HEK293 (cell line): ENCODE data around the gene ABCC10.

Source experiments
- CTCF ChIA-PET: fragments of 350-600 bp; formaldehyde crosslinking; extraction: SDS; loops from one replicate; lab custom pipeline; 2021; ENCODE audit warnings: antibody characterized with exemption; lab: Yijun Ruan, JAX
- POLR2A ChIA-PET: fragments of 300-600 bp; formaldehyde crosslinking; extraction: SDS; loops from one replicate; lab custom pipeline; 2020; ENCODE audit warnings: antibody characterized with exemption, inconsistent platforms; lab: Yijun Ruan, JAX
- H3K27ac ChIP-seq: fragments of 200-500 bp; sonication (Bioruptor generic); 2 replicates; pipeline ENCODE4 v1.5.1; 2014; ENCODE audit warnings: low read depth, low read length, control low read depth, inconsistent platforms; ENCODE audit errors: extremely low read depth
- H3K36me3 ChIP-seq, 2 experiments: fragments of 200-500 bp in 1 of 2; sonication (Bioruptor generic) in 1 of 2; 1 replicate in 1 of 2; 2 replicates in 1 of 2; pipeline ENCODE4 v1.5.1; 2014 to 2017; ENCODE audit warnings: inconsistent platforms in 2 of 2, low read length in 2 of 2; ENCODE audit not compliant: control insufficient read depth in 2 of 2, insufficient read depth in 1 of 2
- H3K4me1 ChIP-seq: fragments of 200-500 bp; sonication (Bioruptor generic); 2 replicates; pipeline ENCODE4 v1.5.1; 2014; ENCODE audit warnings: mild to moderate bottlenecking, low read length, inconsistent platforms; ENCODE audit not compliant: control insufficient read depth, insufficient read depth
- H3K4me3 ChIP-seq: 2 replicates; pipeline ENCODE4 v1.5.1; 2011; ENCODE audit warnings: low read depth, mild to moderate bottlenecking, control low read depth, low read length, moderate library complexity
- H3K9me3 ChIP-seq: fragments of 200-500 bp; sonication (Bioruptor generic); 2 replicates; pipeline ENCODE4 v1.5.1; 2014; ENCODE audit warnings: low read depth, low read length, inconsistent platforms; ENCODE audit not compliant: control insufficient read depth, insufficient read depth
- EGR2 ChIP-seq: fragments of 450-650 bp; formaldehyde crosslinking; IDR thresholded peaks from 2 replicates; pipeline ENCODE4 v1.5.1; 2016; ENCODE audit warnings: low read depth, missing biosample characterization, missing genetic modification characterization
- GLIS1 ChIP-seq: fragments of 450-650 bp; formaldehyde crosslinking; IDR thresholded peaks from 2 replicates; pipeline ENCODE4 v1.5.1; 2016; ENCODE audit warnings: missing biosample characterization, missing genetic modification characterization
- KLF1 ChIP-seq: fragments of 450-650 bp; formaldehyde crosslinking; IDR thresholded peaks from 2 replicates; pipeline ENCODE4 v1.5.1; 2016; ENCODE audit warnings: missing biosample characterization, missing genetic modification characterization
- KLF9 ChIP-seq: fragments of 450-650 bp; formaldehyde crosslinking; IDR thresholded peaks from 2 replicates; pipeline ENCODE4 v1.5.1; 2016; ENCODE audit warnings: missing biosample characterization, missing genetic modification characterization, low read depth
- MYNN ChIP-seq: fragments of 450-650 bp; formaldehyde crosslinking; IDR thresholded peaks from 2 replicates; pipeline ENCODE4 v1.5.1; 2016; ENCODE audit warnings: missing biosample characterization, missing genetic modification characterization, borderline replicate concordance
- OVOL3 ChIP-seq: fragments of 450-650 bp; formaldehyde crosslinking; IDR thresholded peaks from 2 replicates; pipeline ENCODE4 v1.5.1; 2016; ENCODE audit warnings: missing biosample characterization, missing genetic modification characterization
- REPIN1 ChIP-seq: fragments of 450-650 bp; formaldehyde crosslinking; IDR thresholded peaks from 2 replicates; pipeline ENCODE4 v1.5.1; 2017; ENCODE audit warnings: missing biosample characterization, missing genetic modification characterization, low read depth
- SP2 ChIP-seq: fragments of 450-650 bp; formaldehyde crosslinking; IDR thresholded peaks from 2 replicates; pipeline ENCODE4 v1.5.1; 2016; ENCODE audit warnings: missing biosample characterization, missing genetic modification characterization
- ZFP41 ChIP-seq: fragments of 450-650 bp; formaldehyde crosslinking; IDR thresholded peaks from 2 replicates; pipeline ENCODE4 v1.5.1; 2016; ENCODE audit warnings: missing biosample characterization, missing genetic modification characterization, borderline replicate concordance
- ZNF146 ChIP-seq: fragments of 450-650 bp; formaldehyde crosslinking; IDR thresholded peaks from 2 replicates; pipeline ENCODE4 v1.5.1; 2016; ENCODE audit warnings: missing biosample characterization, missing genetic modification characterization
- ZNF148 ChIP-seq: fragments of 450-650 bp; formaldehyde crosslinking; IDR thresholded peaks from 2 replicates; pipeline ENCODE4 v1.5.0; 2017; ENCODE audit warnings: missing biosample characterization, missing genetic modification characterization, borderline replicate concordance
- ZNF155 ChIP-seq: fragments of 450-650 bp; formaldehyde crosslinking; IDR thresholded peaks from 2 replicates; pipeline ENCODE4 v1.5.1; 2016; ENCODE audit warnings: missing biosample characterization, missing genetic modification characterization
- ZNF214 ChIP-seq: fragments of 450-650 bp; formaldehyde crosslinking; IDR thresholded peaks from 2 replicates; pipeline ENCODE4 v1.5.1; 2017; ENCODE audit warnings: missing biosample characterization, mild to moderate bottlenecking, missing genetic modification characterization, borderline replicate concordance
- ZNF24 ChIP-seq: fragments of 450-650 bp; formaldehyde crosslinking; IDR thresholded peaks from 2 replicates; pipeline ENCODE4 v1.5.1; 2016; ENCODE audit warnings: missing biosample characterization, missing genetic modification characterization
- ZNF416 ChIP-seq: fragments of 450-650 bp; formaldehyde crosslinking; IDR thresholded peaks from 2 replicates; pipeline ENCODE4 v1.5.1; 2016; ENCODE audit warnings: missing biosample characterization, missing genetic modification characterization
- ZNF521 ChIP-seq: fragments of 450-650 bp; formaldehyde crosslinking; IDR thresholded peaks from 2 replicates; pipeline ENCODE4 v1.5.1; 2017; ENCODE audit warnings: missing biosample characterization, mild to moderate bottlenecking, missing genetic modification characterization
- ZNF529 ChIP-seq: fragments of 450-650 bp; formaldehyde crosslinking; IDR thresholded peaks from 2 replicates; pipeline ENCODE4 v1.5.1; 2017; ENCODE audit warnings: missing genetic modification characterization, missing biosample characterization; ENCODE audit not compliant: insufficient replicate concordance
- ZNF549 ChIP-seq: fragments of 450-650 bp; IDR thresholded peaks from 2 replicates; pipeline ENCODE4 v1.5.1; 2018; ENCODE audit warnings: missing biosample characterization, missing genetic modification characterization, mild to moderate bottlenecking, inconsistent platforms, moderate library complexity
- ZNF571 ChIP-seq: fragments of 450-650 bp; formaldehyde crosslinking; IDR thresholded peaks from 2 replicates; pipeline ENCODE4 v1.5.0; 2017; ENCODE audit warnings: missing biosample characterization, missing genetic modification characterization
- ZNF600 ChIP-seq: fragments of 450-650 bp; formaldehyde crosslinking; IDR thresholded peaks from 2 replicates; pipeline ENCODE4 v1.5.1; 2016; ENCODE audit warnings: missing biosample characterization, missing genetic modification characterization
- ZNF677 ChIP-seq: fragments of 450-650 bp; IDR thresholded peaks from 2 replicates; pipeline ENCODE4 v1.5.0; 2018; ENCODE audit warnings: missing biosample characterization, mild to moderate bottlenecking, missing genetic modification characterization, moderate library complexity
- ZNF768 ChIP-seq: fragments of 450-650 bp; formaldehyde crosslinking; IDR thresholded peaks from 2 replicates; pipeline ENCODE4 v1.5.1; 2018; ENCODE audit warnings: missing biosample characterization, mild to moderate bottlenecking, missing genetic modification characterization
- ZNF792 ChIP-seq: fragments of 450-650 bp; formaldehyde crosslinking; IDR thresholded peaks from 2 replicates; pipeline ENCODE4 v1.5.1; 2016; ENCODE audit warnings: missing biosample characterization, missing genetic modification characterization
- TF ChIP-seq, protein P1 (sequence below): fragments of 450-650 bp; formaldehyde crosslinking; IDR thresholded peaks from 2 replicates; pipeline ENCODE4 v1.5.1; 2016; ENCODE audit warnings: missing biosample characterization, missing genetic modification characterization, borderline replicate concordance
- TF ChIP-seq, protein P2 (sequence below): fragments of 450-650 bp; formaldehyde crosslinking; IDR thresholded peaks from 2 replicates; pipeline ENCODE4 v1.5.1; 2016; ENCODE audit warnings: missing biosample characterization, missing genetic modification characterization
- TF ChIP-seq, protein P3 (sequence below): fragments of 450-650 bp; formaldehyde crosslinking; conservative IDR thresholded peaks from 2 replicates; pipeline ENCODE4 v1.5.1; 2016; ENCODE audit warnings: low read depth, missing biosample characterization, missing genetic modification characterization

Gene ABCC10

GRCh38 chr6:43455531-43456428 lies 28.4 kb downstream of the ABCC10 start, which contains the start of gene DLK2:
Gene DLK2, minus strand, starts transcription at chr6:43455548. Its CDS starts 723 bp downstream, at chr6:43454825.
- Histone ChIP-seq H3K36me3 (peaks cover 4 to 21% of the 10 kb centered on the region in 2 experiments; a peak in 2 of 3 replicates), H3K4me1 (no peaks in the 10 kb centered on the region), H3K9me3 (no peaks in the 10 kb centered on the region), H3K4me3 (peak within 1 kb of the TSS; percentile 65), H3K27ac (no peak within 1 kb of the TSS; the same call in 1 of the 2 replicates)
- ChIA-PET CTCF (interaction anchor here (0.6 to 6.1 kb wide), 14 partner anchors 8 to 494 kb away, joined by 3 to 56 read pairs (median 3); partner anchors contain the start of gene LRRC73), POLR2A (interaction anchor here (0.6 to 1.8 kb wide), 9 partner anchors 8 to 61 kb away, joined by 3 to 9 read pairs (median 3); partner anchors contain the start of gene TJAP1)
- TF ChIP-seq GLIS1 (no peak), OVOL3 (tag by site-specific recombination) (no peak), ZNF529 (tag by site-specific recombination) (no peak), KLF9 (tag by site-specific recombination) (peak; percentile 75), EGR2 (tag by site-specific recombination) (peak; percentile 99), SP2 (tag by site-specific recombination) (peak; percentile 66), ZNF148 (tag by site-specific recombination) (no peak), REPIN1 (tag by site-specific recombination) (no peak), MYNN (tag by site-specific recombination) (no peak), ZFP41 (tag by site-specific recombination) (no peak), ZNF24 (tag by site-specific recombination) (no peak), ZNF214 (tag by site-specific recombination) (no peak), ZNF600 (tag by site-specific recombination) (no peak; the same call in 1 of the 2 replicates), ZNF792 (tag by site-specific recombination) (peak; percentile 85; the same call in 1 of the 2 replicates), ZNF768 (tag by site-specific recombination) (no peak), ZNF521 (tag by site-specific recombination) (no peak), ZNF571 (tag by site-specific recombination) (no peak), ZNF549 (no peak), KLF1 (peak; percentile 100), ZNF416 (tag by site-specific recombination) (no peak), ZNF677 (tag by site-specific recombination) (no peak), ZNF155 (no peak), ZNF146 (tag by site-specific recombination) (no peak)
- TF ChIP-seq, protein P1, sequence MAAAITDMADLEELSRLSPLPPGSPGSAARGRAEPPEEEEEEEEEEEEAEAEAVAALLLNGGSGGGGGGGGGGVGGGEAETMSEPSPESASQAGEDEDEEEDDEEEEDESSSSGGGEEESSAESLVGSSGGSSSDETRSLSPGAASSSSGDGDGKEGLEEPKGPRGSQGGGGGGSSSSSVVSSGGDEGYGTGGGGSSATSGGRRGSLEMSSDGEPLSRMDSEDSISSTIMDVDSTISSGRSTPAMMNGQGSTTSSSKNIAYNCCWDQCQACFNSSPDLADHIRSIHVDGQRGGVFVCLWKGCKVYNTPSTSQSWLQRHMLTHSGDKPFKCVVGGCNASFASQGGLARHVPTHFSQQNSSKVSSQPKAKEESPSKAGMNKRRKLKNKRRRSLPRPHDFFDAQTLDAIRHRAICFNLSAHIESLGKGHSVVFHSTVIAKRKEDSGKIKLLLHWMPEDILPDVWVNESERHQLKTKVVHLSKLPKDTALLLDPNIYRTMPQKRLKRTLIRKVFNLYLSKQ (tag by site-specific recombination), result no peak
- TF ChIP-seq, protein P2, sequence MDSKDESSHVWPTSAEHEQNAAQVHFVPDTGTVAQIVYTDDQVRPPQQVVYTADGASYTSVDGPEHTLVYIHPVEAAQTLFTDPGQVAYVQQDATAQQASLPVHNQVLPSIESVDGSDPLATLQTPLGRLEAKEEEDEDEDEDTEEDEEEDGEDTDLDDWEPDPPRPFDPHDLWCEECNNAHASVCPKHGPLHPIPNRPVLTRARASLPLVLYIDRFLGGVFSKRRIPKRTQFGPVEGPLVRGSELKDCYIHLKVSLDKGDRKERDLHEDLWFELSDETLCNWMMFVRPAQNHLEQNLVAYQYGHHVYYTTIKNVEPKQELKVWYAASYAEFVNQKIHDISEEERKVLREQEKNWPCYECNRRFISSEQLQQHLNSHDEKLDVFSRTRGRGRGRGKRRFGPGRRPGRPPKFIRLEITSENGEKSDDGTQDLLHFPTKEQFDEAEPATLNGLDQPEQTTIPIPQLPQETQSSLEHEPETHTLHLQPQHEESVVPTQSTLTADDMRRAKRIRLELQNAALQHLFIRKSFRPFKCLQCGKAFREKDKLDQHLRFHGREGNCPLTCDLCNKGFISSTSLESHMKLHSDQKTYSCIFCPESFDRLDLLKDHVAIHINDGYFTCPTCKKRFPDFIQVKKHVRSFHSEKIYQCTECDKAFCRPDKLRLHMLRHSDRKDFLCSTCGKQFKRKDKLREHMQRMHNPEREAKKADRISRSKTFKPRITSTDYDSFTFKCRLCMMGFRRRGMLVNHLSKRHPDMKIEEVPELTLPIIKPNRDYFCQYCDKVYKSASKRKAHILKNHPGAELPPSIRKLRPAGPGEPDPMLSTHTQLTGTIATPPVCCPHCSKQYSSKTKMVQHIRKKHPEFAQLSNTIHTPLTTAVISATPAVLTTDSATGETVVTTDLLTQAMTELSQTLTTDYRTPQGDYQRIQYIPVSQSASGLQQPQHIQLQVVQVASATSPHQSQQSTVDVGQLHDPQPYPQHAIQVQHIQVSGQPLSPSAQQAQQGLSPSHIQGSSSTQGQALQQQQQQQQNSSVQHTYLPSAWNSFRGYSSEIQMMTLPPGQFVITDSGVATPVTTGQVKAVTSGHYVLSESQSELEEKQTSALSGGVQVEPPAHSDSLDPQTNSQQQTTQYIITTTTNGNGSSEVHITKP (tag by site-specific recombination), result no peak
- TF ChIP-seq, protein P3, sequence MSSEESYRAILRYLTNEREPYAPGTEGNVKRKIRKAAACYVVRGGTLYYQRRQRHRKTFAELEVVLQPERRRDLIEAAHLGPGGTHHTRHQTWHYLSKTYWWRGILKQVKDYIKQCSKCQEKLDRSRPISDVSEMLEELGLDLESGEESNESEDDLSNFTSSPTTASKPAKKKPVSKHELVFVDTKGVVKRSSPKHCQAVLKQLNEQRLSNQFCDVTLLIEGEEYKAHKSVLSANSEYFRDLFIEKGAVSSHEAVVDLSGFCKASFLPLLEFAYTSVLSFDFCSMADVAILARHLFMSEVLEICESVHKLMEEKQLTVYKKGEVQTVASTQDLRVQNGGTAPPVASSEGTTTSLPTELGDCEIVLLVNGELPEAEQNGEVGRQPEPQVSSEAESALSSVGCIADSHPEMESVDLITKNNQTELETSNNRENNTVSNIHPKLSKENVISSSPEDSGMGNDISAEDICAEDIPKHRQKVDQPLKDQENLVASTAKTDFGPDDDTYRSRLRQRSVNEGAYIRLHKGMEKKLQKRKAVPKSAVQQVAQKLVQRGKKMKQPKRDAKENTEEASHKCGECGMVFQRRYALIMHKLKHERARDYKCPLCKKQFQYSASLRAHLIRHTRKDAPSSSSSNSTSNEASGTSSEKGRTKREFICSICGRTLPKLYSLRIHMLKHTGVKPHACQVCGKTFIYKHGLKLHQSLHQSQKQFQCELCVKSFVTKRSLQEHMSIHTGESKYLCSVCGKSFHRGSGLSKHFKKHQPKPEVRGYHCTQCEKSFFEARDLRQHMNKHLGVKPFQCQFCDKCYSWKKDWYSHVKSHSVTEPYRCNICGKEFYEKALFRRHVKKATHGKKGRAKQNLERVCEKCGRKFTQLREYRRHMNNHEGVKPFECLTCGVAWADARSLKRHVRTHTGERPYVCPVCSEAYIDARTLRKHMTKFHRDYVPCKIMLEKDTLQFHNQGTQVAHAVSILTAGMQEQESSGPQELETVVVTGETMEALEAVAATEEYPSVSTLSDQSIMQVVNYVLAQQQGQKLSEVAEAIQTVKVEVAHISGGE, result no peak
